ENCODE measurements around the gene GPATCH1. TPM values are rescaled to one million over a fixed set of nuclear protein-coding genes. Genes with fewer than 3 reads are reported as not detected.
A peak's percentile ranks its signal among the peaks of the same experiment; 100 is the strongest.

Gene GPATCH1
- total RNA-seq, 8 experiments from 2014 or later, result 5.9 to 11.1 (median 9.2) TPM

DNA sequence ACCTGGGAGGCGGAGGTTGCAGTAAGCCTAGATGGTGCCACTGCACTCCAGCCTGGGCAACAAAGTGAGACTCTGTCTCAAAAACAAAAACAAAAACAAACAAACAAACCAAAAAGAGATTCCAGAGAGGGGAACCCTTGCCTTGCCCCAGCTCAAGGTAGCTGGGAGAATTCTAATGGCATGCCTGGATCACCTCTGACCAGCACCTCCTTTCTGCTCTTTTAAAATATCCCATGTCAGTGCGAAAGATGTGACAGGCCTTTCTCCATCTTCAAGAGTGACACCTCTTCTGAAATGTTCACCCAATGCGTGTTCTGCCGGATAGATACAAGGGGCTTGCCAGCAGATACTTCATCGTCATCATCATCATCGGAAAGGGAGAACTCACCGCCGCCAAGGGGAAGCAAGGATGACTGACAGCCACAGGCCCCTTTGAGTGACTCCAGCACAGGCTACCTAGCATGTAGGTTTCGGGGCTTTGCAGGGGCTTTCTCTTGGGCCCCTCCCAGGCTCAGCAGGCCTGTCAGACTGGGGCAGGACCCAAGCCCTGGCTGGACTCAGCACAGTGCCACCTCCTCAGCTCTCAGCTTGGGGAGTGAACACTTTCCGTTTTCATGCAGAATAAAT, 94.3 kb downstream of the GPATCH1 start:
- peak overlapping the region in 4 of 5 donors; percentile 52 to 72 (median 64) for H3K4me3 ChIP-seq
- in situ Hi-C loops (cut with MboI; ENCODE audit: low pct_unique_long_range_greater_than_20kb in 2 of 9, low sequenced_read_pairs in 9 of 9, unreplicated experiment in 9 of 9), result no loop called here
- WGBS, 10 experiments, result 58 to 100% (median 94%) methylated on average over 2 to 5 of the region's 10 CpGs; no CpG with 5 or more reads in 2 of the 10 experiments
- H3K27ac ChIP-seq, result peak overlapping the region; percentile 94 to 98
- no peak for ATAC-seq (replicated peaks in 6 of 8)
- H3K4me1 ChIP-seq (replicated peaks in 1 of 2), result peaks cover 12% of the 10 kb centered on the region in 2 donors

DNA sequence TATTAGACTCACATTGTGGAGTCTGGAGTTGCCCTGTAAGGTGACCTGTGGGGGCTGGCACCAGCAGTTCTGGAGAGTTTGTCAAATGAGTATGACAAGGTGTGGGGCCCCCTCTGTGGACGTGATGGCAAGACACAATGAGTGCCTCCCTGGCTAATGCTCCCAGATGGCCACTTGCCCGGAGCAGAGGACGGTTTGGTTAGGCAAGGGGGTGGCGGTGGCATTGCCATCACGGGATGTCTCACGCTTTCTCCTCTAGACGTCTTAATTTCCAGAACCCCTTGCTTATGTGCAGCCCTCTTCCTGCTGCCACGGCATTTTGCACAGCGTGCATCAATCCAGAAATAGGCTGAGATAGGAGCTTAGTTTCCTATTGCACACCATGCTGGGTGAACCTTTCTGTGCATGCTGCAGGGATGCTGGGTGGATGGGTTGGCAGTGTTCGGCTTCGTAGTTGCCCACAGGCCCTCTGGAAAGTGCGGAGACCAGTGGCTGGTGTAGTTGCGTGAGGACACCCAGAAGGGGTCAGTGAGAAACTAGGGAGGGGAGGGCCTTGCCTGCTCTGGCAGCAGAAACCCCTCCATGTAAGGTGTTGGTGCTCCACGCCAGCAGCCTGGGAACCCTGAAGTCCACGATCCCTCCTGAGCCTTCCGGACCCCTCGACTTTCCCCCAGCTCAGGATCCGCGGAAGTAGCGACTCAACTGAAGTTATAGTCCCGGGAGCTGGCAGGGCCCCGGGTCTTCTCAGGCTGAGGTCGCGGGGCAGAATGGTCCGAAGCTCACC, 95.1 kb downstream of the GPATCH1 start:
- in situ Hi-C loops (cut with MboI; ENCODE audit: low pct_unique_long_range_greater_than_20kb in 2 of 9, low sequenced_read_pairs in 9 of 9, unreplicated experiment in 9 of 9), result no loop called here
- 0 to 44% (median 0%) methylated on average over 1 to 8 of the region's 25 CpGs; no CpG with 5 or more reads in 3 of the 10 experiments for WGBS, 10 experiments
- H3K27ac ChIP-seq, result peak overlapping the region; percentile 94 to 98
- peak overlapping the region; percentile 52 to 72 (median 61) for H3K4me3 ChIP-seq
- H3K4me1 ChIP-seq (replicated peaks in 1 of 2), result peaks cover 12% of the 10 kb centered on the region in 2 donors
- ATAC-seq (replicated peaks in 6 of 8), result peak; percentile 2 to 16 (median 8)

DNA sequence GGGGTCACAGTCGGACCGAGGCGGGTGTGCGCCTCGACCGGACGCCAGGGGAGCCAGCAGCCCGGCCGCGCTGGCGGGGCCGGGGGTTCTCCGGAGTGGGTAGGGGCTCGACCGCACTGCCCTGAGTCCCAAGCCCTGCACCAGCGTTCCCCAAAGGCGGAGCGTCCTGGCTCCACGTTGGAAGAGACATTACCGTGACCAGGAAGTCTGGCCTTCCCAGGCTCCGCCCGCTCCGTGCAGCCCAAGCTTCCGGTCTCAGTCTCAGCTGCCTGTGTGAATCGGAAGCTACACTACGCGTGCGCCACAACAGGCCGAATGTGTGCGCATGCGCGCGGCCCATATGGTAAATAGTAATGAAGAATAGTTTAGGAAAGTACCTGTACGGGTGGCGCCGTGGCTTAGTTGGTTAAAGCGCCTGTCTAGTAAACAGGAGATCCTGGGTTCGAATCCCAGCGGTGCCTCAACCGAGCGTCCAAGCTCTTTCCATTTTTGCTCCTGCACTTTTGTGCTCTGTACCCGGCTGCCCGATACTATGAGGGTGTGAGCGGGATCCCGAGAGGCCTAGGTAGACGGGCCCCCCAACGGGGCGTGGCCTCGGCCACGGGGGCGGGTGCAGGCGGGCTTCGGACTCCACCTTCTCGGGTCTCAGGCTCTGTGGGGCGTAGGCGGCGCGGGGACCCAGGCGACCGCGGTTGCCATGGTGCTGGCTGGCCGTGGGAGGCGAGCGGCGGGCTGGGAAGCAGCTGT, 95.9 kb downstream of the GPATCH1 start:
- peak overlapping the region; percentile 52 to 72 (median 61) for H3K4me3 ChIP-seq
- peaks cover 12% of the 10 kb centered on the region in 2 donors for H3K4me1 ChIP-seq (replicated peaks in 1 of 2)
- ATAC-seq (replicated peaks in 6 of 8), result peak; percentile 80 to 87 (median 82)
- 0 to 4% (median 0%) methylated on average over 2 to 36 of the region's 65 CpGs; no CpG with 5 or more reads in 3 of the 10 experiments for WGBS, 10 experiments
- H3K27ac ChIP-seq, result peak overlapping the region; percentile 94 to 98
- in situ Hi-C loops (cut with MboI; ENCODE audit: low pct_unique_long_range_greater_than_20kb in 2 of 9, low sequenced_read_pairs in 9 of 9, unreplicated experiment in 9 of 9), result no loop called here

DNA sequence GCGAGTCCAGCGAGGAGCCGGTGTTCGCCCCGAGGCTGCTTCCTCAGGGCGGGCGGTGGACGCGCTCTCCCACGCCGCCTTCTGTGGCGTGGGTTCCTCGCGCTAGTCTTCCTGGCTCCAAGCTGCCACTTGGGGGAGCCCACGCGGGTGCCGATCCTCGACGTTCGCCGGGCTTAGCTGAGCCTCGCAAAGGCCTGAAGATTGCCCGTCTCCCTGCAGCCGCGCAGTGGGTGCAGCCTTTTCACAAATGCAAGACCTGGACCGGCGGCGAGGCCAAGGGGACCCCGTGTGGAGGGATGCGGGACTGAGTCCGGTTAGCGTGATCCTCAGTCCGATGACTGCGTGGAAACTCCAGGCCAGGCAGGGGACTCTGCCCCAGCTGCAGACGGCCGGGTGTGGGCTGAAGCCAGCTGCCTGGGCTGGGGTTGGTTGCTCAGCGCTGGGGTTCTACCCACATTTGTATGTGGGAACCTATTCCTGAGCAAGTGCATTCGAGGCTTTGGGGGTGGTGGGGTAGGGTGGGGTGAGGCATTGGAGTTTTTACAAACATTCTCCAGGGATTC, 96.5 kb downstream of the GPATCH1 start:
- 0 to 3% (median 0%) methylated on average over 1 to 17 of the region's 38 CpGs; no CpG with 5 or more reads in 4 of the 10 experiments for WGBS, 10 experiments
- ATAC-seq (replicated peaks in 6 of 8), result peak in 5 of 8 experiments; percentile 20 to 56 (median 44)
- in situ Hi-C loops (cut with MboI; ENCODE audit: low pct_unique_long_range_greater_than_20kb in 2 of 9, low sequenced_read_pairs in 9 of 9, unreplicated experiment in 9 of 9), result no loop called here
- Histone ChIP-seq H3K4me3 (peak overlapping the region; percentile 37 to 72 (median 59)), H3K4me1 (replicated peaks in 1 of 2) (peaks cover 12% of the 10 kb centered on the region in 2 donors), H3K27ac (peak overlapping the region; percentile 71 to 80)

Other genes with a start within 250 kb of the GPATCH1 start
- gene SLC7A9, start 211.4 kb upstream of the GPATCH1 start, total RNA-seq, result under 1 TPM in 7 of 8 experiments, not detected in 1; 0.21 to 0.78 (median 0.46) TPM
- gene CEP89, start 109.2 kb upstream of the GPATCH1 start, total RNA-seq, result 10 to 100 TPM in 7 of 8 experiments, 1 to 10 TPM in 1; 7.2 to 29.6 (median 18.2) TPM
- 1 to 10 TPM; 1.0 to 4.5 (median 2.1) TPM for gene FAAP24, start 108.9 kb upstream of the GPATCH1 start, total RNA-seq
- gene RHPN2, start 16.3 kb upstream of the GPATCH1 start, total RNA-seq, result 10 to 100 TPM in 3 of 8 experiments, 1 to 10 TPM in 5; 5.7 to 65.7 (median 9.5) TPM
- gene WDR88, start 50.9 kb downstream of the GPATCH1 start, total RNA-seq, result 1 to 10 TPM in 2 of 8 experiments, under 1 TPM in 6; 0.25 to 1.4 (median 0.67) TPM
- gene LRP3, start 113.1 kb downstream of the GPATCH1 start, total RNA-seq, result 10 to 100 TPM in 6 of 8 experiments, 1 to 10 TPM in 2; 9.1 to 29.2 (median 24.0) TPM
- gene SLC7A10, start 144.7 kb downstream of the GPATCH1 start, total RNA-seq, result 1 to 10 TPM in 1 of 8 experiments, under 1 TPM in 7; 0.20 to 1.7 (median 0.43) TPM
- 1 to 10 TPM in 6 of 8 experiments, under 1 TPM in 2; 0.46 to 4.9 (median 2.5) TPM for gene CEBPA, start 221.4 kb downstream of the GPATCH1 start, total RNA-seq